ENCODE data around the gene RFTN1.

Gene RFTN1

DNA sequence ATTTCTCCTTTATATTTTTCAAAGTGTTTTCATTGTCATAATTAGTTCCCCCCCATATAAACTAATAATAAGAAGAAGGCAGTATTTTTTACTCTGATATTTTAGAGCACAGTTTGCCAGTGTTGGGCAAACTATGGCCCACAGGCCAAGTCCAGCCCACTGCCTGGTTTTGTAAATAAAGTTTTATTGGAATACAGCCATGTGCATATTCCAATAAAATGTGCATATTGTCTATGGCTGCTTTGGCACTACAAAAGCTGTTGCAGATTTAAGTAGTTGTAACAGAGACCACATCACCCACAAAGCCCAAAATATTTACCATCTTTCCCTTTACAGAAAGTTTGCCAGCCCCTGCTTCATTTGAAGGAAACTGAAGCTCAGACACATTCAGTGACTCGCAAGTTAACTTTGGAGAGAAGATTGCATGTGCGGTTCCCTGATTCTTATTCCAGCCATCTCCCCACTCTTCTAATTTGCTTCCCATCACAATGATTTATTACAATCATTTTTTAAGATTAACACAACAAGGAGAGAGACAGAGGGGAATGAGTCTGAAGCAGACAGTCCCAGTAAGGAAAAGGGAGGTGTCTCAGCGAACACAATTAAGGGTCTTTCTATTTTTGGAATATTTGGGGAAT, 48.9 kb downstream of the RFTN1 start:
- DNase-seq, result no peak

DNA sequence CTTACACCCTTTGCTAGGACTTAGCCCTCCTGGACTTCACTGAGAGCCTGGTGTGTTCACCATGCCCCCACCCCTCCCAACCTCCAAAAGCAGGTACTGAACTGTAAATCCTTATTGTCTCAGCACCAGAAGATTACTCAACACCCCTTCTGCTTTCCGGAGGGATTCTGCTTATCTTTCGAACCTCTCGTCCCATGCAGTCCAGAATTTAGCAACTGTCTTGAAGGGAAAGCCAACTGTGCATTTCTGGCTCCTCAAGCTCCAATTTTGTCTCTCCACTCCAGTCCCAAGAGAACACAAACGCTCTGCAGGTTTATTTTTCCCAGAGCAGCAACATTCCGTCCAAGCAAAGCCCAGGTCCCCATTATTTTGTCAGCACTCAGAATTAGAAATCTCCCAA, 49.6 kb downstream of the RFTN1 start:
- DNase-seq, result no peak

DNA sequence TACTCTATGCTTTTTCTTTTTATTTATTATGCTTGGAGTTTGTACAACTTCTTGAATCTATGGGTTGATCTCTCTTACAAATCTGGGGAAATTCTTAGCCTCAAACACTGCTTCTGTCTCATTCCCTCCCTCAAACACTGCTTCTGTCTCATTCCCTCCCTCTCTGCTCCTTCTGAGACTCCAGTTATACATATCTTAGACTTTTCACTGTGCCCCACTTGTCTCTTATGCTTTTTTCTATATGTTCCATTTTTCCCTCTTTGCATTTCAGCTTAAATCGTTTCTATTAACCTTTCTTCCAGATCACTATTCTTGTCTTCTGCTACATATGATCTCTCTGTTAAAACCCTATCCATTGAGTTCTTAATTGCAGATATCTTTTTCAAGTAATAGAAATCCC, 50.4 kb downstream of the RFTN1 start:
- DNase-seq, result no peak

DNA sequence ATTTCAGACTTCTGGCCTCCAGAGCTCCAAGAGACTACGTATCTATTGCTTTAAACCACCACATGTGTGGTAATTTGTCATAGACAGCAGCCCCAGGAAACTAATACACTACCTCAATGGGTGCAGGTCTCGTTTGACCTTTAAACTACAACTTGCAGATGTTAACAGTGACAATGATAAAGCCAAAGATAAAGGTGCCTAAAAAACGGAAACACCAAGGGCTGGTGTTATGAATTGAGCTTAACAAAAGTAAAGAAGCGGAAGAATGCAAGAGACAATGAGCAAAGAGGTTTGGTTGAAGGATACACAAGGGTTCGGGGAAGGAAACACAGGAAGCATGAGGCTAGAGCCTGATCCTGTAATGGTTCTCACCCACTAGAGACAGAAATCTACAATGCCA, 50.8 kb downstream of the RFTN1 start:
- DNase-seq, result peak in 2 of 5 experiments; percentile 22 to 91

DNA sequence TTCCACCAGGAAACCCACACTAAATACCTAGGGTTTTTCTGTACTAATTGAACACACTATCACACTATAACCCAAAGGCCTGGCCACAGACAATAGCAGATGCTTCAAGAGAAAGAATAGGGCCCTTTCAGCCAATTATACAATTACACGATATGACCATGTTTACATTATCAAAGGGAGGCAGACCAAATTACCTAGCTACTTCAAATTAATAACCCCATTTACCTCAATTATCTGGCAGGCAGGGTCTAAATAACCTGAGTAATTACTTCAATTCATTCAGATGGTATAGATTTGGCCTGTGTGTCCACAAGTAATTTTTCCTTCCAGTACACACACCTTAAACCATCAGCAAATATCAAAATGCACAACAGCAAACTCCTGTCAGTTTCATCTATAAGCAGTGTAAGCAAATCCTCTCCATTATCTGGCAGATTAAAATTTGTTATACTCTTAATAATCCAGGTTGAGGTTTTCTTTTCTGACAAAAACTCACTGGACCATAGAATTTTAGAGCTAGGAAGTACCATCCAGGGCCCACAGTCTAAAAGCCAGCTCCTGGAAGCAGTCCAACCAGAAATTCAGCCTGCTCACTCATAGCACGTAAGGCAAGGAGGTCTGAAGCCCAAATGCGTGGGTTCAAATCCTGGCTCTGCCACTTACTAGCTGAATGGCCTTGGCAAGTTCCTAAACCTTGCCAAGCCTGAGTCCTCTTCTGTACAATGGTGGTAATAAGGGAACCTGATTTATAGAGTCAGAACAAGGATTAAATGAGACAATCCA, 51.8 kb downstream of the RFTN1 start:
- DNase-seq, result no peak

DNA sequence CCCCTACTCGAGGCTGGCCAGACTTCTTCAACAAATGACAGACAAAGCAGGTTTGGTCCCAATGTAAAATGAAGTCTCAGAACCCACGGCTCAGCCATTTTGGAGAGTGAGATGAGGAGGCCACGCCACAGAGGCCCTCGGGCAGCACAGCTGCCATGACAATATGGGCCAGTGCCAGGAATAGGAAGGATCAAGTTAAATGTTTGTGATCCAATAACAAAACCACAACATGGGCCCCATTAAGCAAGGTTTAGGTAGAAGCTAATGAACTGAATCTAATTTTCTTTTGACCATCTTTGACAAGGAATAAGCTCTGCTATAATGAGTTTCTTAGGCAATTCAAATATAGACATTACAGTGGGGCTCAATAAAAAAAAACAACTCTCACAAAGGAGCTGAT, 52.6 kb downstream of the RFTN1 start:
- no peak for DNase-seq

DNA sequence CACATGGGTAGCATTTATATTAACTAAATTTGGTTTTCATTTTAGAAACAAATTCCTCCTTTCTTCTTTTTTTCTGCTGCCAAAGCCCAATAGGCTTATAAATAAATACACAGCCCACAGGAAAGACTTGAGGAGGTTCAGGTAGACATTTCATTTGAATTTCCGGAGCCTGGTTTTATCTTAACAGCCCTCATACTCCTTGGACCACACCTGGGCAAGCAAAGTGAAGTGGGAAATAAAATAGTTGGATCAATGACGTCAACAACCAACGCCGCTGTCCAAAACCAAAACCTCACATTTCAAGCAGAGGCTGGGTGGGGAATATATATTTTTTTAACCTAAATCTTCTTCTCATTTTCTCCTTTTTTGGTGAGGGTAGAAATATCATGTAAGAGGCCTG, 53.2 kb downstream of the RFTN1 start:
- DNase-seq, result no peak

DNA sequence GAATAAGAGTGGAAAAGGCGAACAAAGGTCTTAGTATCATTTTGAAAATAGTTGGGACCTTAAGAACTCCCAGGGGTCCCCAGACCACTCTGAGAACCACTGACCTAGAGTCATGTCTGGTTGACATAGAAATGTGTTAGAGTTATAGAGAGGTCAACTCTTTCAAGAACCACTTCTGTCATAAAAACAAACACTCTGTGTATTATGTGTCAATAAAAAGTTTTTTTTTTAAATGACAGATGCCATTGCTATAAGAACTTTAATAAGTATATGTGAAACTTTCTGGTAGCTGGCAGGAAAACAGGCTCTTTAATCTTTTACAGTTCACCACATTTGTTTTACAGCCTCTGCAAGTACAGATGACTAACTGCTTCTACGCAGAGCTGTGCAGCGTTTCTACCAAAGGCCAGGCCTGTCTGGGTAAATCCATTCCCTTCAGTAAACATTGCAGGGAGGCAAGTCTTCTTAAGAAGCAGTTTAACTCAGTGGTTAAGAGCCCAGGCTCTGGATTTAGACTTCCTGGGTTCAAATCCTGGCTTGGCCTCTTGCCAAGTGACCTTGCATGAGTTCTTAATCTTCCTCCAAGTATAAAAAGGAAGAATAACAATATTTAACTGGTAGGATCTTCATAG, 56.6 kb downstream of the RFTN1 start:
- no peak for DNase-seq

DNA sequence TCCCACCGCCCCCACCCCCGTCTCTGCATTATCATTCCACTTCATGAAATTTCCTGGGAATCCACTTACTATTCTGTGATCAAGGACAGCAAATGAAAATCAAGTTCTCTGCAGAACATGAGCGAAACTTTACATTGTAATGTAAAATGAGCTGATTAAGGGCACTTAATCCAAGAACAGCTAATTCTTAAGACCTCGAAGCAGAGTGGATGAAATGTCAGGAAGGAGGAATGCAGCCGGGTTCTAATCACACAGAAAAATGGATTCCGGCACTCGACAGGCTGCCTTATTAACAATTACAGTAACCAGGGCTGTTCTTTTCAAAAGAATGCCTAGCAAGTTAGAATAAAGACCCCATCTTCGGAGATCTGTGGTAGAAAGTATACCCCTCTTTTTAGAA, 57.5 kb downstream of the RFTN1 start:
- DNase-seq, result no peak

DNA sequence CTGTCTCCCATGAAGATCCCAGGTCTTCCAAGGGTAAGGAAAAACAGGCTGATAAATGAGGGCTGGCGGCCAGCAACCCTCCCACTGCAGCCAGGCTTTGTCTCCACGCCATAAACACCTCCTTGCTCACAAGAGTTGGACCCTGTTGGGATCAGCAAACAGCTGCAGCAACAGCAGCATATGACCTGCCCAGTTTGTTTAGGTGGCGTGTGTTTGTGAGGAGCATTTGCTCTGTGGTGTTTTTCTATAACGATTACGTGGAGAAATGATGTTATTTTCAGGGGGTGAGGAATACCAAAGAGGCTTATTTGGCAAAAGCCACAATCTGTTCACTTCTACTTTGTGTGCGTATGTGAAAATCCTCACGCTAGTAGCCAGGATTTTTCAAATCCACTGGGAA, 58.5 kb downstream of the RFTN1 start:
- DNase-seq, result no peak

DNA sequence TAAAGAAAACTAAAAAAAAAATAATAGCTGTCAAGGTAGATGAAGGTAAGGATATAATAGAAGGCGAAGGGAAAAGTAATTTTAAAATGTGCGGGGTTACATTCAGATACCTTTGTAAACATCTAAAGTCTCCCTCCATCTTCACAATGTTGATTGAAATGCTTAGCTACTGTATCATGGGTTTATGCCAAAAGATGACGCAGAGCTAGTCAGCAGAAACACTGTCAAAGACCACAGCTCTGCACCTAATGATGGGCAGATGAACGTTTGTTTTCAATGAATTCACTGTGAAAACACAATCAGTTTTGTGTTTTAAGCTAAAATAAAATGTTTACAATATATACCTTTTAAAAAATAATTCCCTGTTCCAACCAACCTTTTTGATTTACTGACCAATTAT, 61.2 kb downstream of the RFTN1 start:
- no peak for DNase-seq

DNA sequence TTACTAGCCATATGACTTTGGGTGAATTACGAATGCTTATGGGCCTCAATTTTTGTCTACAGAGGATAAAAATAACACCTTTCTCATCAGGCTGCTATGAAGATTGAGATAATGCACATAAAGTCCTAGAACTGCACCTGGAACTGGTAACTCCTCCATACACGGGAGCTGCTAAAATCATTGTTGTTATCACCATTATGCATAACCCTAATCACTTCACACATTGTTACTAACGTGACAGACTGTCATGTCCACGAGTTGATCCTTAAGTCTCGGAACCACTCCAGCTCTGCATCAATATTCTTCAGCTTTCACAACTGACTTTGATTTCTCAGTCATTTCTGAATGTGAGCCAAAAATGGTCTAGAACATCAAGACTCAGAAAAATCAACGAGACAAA, 64.1 kb downstream of the RFTN1 start:
- DNase-seq, result no peak

DNA sequence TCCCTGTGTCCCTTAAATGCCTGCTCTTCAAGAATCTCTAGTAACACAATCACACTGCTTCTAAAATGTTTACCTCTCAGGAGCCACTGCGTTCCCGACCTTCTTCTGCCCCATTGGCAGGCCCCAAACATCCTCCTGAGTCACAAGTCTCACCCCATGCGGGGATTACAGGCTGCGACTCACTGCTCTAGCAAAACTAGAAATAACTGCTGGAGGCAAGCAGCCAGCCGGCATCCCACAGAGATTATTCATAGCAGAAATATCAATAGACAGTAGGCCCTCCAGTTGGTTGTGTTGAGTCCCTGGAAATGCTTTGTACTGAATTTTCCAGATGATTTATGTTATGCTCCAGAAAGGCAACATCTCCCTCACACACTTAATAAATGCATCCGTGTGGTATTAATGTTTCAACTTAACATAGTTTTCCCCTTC, 64.8 kb downstream of the RFTN1 start:
- no peak for DNase-seq

DNA sequence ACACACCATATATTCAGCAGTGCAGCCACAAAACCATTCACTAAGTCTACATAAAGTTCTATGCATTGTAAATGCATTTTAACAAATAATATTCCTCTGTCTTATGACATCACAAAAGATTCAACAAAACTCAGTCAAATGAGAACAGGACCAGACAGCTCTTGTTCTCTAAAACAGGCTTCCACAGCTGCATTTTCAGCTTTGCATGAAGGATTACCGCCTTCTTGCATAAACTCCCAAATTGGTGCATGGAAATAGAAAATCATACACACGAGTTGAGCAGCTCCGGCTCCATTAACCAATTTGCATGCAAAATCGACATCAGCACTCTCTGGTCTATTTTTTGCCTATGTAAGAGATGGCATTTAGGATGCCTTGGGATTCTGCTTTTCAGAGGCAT, 66.4 kb downstream of the RFTN1 start:
- DNase-seq, result no peak

DNA sequence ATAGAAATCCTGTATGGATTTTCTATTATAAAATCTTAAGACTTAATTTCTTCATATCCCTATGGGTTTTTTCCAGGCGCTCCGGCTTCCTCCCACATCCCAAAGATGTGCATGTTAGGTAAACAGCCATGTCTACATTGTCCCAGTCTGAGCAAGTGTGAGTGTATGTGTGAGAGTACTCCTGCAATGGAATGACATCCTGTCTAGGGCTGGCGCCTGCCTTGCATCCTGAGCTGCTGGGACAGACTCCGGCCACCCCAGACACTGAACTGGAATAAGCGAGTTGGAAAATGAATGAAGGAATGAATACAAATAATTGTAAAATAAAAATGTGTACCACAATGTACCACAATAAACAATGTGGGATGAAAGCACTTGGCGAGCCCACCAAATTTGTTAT, 69.2 kb downstream of the RFTN1 start:
- DNase-seq, result no peak

DNA sequence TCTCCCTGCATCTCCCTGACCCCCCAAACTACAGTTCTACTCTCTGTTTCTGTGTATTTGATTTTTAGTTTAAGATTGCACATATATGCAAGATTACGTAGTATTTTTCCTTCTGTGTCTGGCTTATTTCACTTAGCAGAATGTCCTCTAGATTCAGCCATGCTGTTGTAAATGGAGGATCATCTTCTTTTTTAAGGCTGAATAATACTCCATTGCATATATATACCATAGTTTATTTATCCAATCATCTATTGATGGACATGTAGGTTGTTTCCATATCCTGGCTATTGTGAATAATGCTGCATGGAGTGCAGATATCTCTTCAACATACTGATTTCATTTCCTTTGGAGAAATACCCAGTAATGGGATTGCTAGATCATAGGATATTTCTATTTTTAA, 70.8 kb downstream of the RFTN1 start:
- no peak for DNase-seq

DNA sequence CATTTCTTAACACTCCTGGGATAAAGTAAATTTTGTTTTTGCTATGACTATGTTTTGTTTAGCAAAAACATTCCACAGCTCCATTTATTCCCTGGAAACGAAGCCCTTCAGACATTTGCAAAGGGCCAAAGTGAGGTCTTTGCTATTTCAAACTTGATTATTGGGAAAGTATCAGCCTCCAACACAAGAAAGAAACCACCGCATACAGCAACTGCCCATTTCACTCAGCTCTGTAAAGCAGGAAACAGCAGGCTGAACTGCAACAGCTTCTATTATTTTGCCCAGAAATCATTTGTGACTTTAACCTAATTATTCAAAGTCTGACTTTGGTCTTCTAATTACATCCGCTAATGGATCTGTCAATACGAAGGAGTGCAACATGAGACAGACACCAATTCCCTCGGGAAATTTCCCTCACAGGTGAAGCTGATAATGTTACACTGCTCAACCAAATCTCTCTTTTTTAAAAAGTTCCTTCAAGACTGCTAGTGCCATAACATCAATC, 72.1 kb downstream of the RFTN1 start:
- no peak for DNase-seq

DNA sequence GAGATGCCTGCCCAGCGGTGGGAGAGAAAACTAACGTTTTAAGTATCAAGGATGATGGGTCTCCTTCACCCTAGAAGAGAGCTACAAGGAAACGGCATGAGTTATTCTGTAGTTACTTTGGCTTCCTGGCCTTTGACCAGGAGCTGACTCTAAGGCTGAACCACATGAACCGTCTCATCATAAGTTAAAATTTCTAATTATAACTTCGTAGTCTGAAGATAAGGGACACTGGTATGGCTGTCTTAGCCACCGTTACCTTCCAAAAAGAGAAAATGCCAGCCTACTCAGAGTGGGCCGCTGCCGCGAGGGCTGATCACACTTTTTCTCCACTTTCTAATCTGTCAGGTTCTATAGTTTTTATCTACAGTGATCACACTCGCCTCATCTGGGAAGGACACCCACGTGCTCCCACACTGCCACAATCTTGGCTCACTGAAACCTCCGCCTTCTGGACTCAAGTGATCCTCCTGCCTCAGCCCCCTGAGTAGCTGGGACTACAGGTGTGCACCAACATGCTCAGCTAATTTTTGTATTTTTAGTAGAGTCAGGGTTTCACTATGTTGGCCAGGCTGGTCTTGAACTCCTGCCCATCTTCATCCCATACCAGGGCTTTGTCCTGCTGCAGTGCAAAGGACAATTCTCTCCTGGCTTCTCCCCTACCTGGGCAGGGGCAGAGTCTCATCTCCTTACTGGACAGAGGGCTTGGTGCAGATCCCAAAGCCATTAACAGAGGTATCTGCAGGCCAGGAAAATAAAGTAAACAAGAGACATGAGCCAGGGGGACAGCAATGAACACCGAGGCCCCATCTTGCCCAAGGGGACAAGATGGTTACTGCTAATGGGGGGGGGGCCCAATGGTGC, 73.4 kb downstream of the RFTN1 start:
- no peak for DNase-seq

DNA sequence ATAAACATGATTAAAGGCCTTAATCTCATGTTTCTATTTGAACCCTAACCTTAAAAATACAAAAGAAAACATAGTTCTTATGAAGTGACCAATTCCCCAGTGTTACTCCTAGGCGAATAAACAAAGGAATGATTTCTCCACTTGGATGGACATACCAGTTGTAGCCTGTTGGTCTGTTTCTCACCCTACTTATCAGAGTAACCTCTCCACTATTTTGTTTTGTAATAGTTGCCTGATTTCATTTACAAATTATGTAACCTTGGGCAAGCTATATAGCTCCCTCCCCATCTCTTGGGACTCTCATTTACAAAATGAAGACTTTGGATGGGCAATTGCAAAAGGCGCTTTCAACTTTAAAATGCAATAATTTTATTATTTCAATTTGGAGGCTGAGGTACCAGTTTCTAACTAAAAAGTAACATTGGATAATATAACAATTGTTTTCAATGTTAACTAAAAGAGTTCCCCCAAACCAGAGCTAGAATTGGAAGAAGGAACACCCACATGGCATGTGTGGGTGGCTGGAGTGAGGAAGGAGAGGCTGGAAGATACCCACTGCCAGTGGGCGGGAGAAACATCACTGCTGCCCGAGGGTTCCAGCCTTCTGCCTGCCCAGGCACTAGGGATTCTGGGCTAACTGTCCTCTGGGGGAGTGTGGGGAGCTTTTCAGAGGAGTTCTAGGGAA, 74.2 kb downstream of the RFTN1 start:
- no peak for DNase-seq

DNA sequence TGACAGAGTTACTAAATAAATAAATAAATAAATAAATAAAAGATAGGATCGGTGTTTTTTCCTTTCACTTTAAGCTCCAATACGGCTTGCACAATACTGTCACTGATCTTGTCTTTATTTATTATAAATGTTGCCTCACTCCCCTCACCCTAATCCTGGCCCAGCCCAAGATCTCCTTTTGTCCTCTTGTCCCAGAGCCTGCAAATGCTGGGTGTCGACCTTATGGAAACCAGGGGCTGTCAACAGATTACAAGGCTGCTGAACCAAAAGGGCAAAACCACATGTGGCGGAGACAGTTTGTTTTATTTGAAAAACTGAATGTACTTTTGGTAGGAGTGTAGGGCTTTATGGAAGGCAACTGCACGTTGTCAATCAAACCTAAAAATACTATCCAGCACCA, 75.9 kb downstream of the RFTN1 start:
- DNase-seq, result no peak

DNA sequence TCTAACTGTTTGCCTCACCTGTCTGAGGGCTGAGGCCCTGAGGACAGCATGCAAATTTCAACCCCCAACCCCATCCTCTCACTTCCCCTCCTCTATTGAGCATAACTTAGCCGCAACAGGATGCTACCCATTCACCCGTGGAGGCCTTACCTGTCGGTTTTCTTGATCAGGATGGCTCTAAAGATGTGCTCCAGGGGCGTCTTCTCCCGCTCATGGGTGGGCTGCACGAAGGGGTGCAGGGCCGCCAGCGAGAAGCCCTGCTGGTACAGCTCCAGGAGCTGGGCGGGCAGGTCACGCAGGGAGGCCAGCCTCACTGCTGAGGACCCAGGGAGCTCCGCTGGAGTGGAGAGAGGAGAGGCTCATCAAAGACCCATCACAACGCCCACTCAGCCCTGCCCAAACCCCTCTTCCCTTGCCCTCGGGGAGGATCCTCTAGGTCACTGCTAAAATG, 79.8 kb downstream of the RFTN1 start:
- DNase-seq, result no peak

DNA sequence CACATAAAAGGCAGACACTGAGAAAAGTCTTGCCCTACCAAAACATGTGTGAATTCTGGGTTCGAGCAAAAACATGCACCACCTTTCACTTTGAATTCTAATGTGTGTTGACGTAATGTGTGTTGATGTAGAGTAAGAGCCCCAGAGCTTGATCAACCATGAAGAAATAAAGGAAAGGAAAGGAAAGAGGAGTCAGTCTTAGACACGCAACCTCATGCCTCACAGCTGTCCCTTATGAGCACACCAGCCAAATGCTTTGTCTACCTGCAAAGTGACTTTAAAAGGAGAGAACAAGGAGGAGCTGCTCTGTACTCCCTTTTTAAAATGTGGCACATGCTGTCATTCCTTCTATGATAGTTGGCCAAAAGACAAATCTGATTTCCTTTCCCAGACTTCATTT, 80.8 kb downstream of the RFTN1 start:
- no peak for DNase-seq

All from T-helper 2 cell (primary cell).